ENCODE data around the gene DIDO1. TPM values are rescaled to one million over a fixed set of nuclear protein-coding genes. Genes with fewer than 3 reads are reported as not detected.

The DIDO1 gene
- total RNA-seq, 4 donors from 2014 or later, result 64.5 to 89.7 (median 78.9) TPM

- H3K36me3 ChIP-seq, result peaks cover 0 to 41% (median 0%) of the 10 kb centered on the region in 3 donors
- peaks cover 0 to 40% (median 22%) of the 10 kb centered on the region in 4 donors for H3K4me1 ChIP-seq
- peak overlapping the region in 1 of 4 donors; percentile 3 for H3K4me3 ChIP-seq
- no peak for DNase-seq (ENCODE audit: low spot score in 2 of 2)
- WGBS, 2 donors, result 40 to 43% methylated on average over 14 of the region's 14 CpGs
- peak overlapping the region; percentile 49 to 81 (median 77) for H3K27ac ChIP-seq
- no peaks in the 10 kb centered on the region for H3K27me3 ChIP-seq
- TF ChIP-seq POLR2A (IDR thresholded peaks at IDR 0.05), result no peak
- TF ChIP-seq CTCF (IDR thresholded peaks at IDR 0.05), result no peak
- no peak for TF ChIP-seq EP300 (IDR thresholded peaks at IDR 0.05)
- no peaks in the 10 kb centered on the region for H3K9me3 ChIP-seq
Measured at GRCh38 chr20:62832951-62833391, 93.3 kb downstream of the DIDO1 start.

GRCh38 chr20:62832212-62832922, 93.9 kb downstream of the DIDO1 start:
- peak overlapping the region; percentile 49 to 81 (median 77) for H3K27ac ChIP-seq
- 31 to 36% methylated on average over 19 to 20 of the region's 22 CpGs for WGBS, 2 donors
- TF ChIP-seq EP300 (IDR thresholded peaks at IDR 0.05) (no peak), CTCF (IDR thresholded peaks at IDR 0.05) (no peak), POLR2A (IDR thresholded peaks at IDR 0.05) (no peak)
- peaks cover 0 to 46% (median 0%) of the 10 kb centered on the region in 3 donors for H3K36me3 ChIP-seq
- H3K9me3 ChIP-seq, result no peaks in the 10 kb centered on the region
- no peak for DNase-seq (ENCODE audit: low spot score in 2 of 2)
- peaks cover 0 to 40% (median 22%) of the 10 kb centered on the region in 4 donors for H3K4me1 ChIP-seq
- peak overlapping the region in 1 of 4 donors; percentile 3 for H3K4me3 ChIP-seq
- no peaks in the 10 kb centered on the region for H3K27me3 ChIP-seq

- Histone ChIP-seq H3K27ac (peak overlapping the region; percentile 49 to 81 (median 77)), H3K27me3 (no peaks in the 10 kb centered on the region), H3K36me3 (peaks cover 0 to 46% (median 0%) of the 10 kb centered on the region in 3 donors), H3K9me3 (no peaks in the 10 kb centered on the region), H3K4me1 (peaks cover 0 to 35% (median 22%) of the 10 kb centered on the region in 4 donors), H3K4me3 (no peak overlapping the region)
- TF ChIP-seq POLR2A (IDR thresholded peaks at IDR 0.05) (no peak), CTCF (IDR thresholded peaks at IDR 0.05) (no peak), EP300 (IDR thresholded peaks at IDR 0.05) (no peak)
- no peak for DNase-seq (ENCODE audit: low spot score in 2 of 2)
- 48 to 49% methylated on average over 6 to 8 of the region's 10 CpGs for WGBS, 2 donors
Measured at GRCh38 chr20:62831854-62832211, 94.5 kb downstream of the DIDO1 start.

- DNase-seq (ENCODE audit: low spot score in 2 of 2), result no peak
- Histone ChIP-seq H3K36me3 (peaks cover 0 to 46% (median 0%) of the 10 kb centered on the region in 3 donors), H3K4me1 (peaks cover 0 to 32% (median 22%) of the 10 kb centered on the region in 4 donors), H3K9me3 (no peaks in the 10 kb centered on the region), H3K27ac (peak overlapping the region; percentile 49 to 81 (median 77)), H3K27me3 (no peaks in the 10 kb centered on the region), H3K4me3 (no peak overlapping the region)
- TF ChIP-seq CTCF (IDR thresholded peaks at IDR 0.05), result no peak
- no peak for TF ChIP-seq POLR2A (IDR thresholded peaks at IDR 0.05)
- 73 to 88% methylated on average over 7 to 10 of the region's 10 CpGs for WGBS, 2 donors
Measured at GRCh38 chr20:62831361-62831788, 94.9 kb downstream of the DIDO1 start.

GRCh38 chr20:62830821-62831220, 95.5 kb downstream of the DIDO1 start:
- Histone ChIP-seq H3K9me3 (no peaks in the 10 kb centered on the region), H3K36me3 (peaks cover 0 to 46% (median 0%) of the 10 kb centered on the region in 3 donors), H3K27me3 (no peaks in the 10 kb centered on the region), H3K4me1 (peaks cover 0 to 34% (median 22%) of the 10 kb centered on the region in 4 donors), H3K27ac (peak overlapping the region in 3 of 4 donors; percentile 49 to 81 (median 78)), H3K4me3 (no peak overlapping the region)
- TF ChIP-seq EP300 (IDR thresholded peaks at IDR 0.05), result no peak
- TF ChIP-seq CTCF (IDR thresholded peaks at IDR 0.05), result no peak
- TF ChIP-seq POLR2A (IDR thresholded peaks at IDR 0.05), result no peak
- no peak for DNase-seq (ENCODE audit: low spot score in 2 of 2)
- 85 to 90% methylated on average over 12 to 22 of the region's 22 CpGs for WGBS, 2 donors
